HCT116 (cell line): ENCODE data around the gene ALAS2. TPM values are rescaled to one million over a fixed set of nuclear protein-coding genes. Genes with fewer than 3 reads are reported as not detected.

ENCODE experiments used
- ATAC-seq: fragments of 200-7000 bp; cut with Tn5 transposase; 2 replicates; pipeline ENCODE4 v1.9.1; 2020; ENCODE audit warnings: mild to moderate bottlenecking, moderate library complexity
- BruUV-seq: library from RNA; stranded (reverse); fragments of 400-500 nt; replicated peaks from 2 replicates; lab custom pipeline; 2021; lab: Mats Ljungman, UMichigan
- CTCF ChIA-PET: fragments of 300-600 bp; sonication (Branson Sonifier 250); formaldehyde crosslinking; loops from one replicate; lab custom pipeline; 2021; ENCODE audit warnings: antibody characterized with exemption; lab: Charles Lee
- POLR2A ChIA-PET: fragments of 300-600, 350-600 bp; sonication (Branson Sonifier 250); formaldehyde crosslinking; loops from one replicate; lab custom pipeline; 2021; ENCODE audit warnings: antibody characterized with exemption; lab: Charles Lee
- RAD21 ChIA-PET, 2 experiments: fragments of 300-600 bp; sonication (Branson Sonifier 250); formaldehyde crosslinking; loops; one replicate each; lab custom pipeline; 2023; ENCODE audit warnings: low total read pairs in 2 of 2; ENCODE audit not compliant: uncharacterized antibody in 2 of 2, unreplicated experiment in 2 of 2, low non-redundant PET in 1 of 2; lab: Charles Lee
- DNase-seq: peaks from one replicate; pipeline ENCODE4 v3.0.0-alpha.2; 2010; ENCODE audit warnings: low read depth, low spot score
- H2AFZ ChIP-seq: fragments of 200-600 bp; shearing (Covaris generic), sonication (generic); 2 replicates; pipeline ENCODE4 v1.6.1; 2017; ENCODE audit warnings: low read depth, mixed run types, mixed read lengths, antibody characterized with exemption, low read length; ENCODE audit not compliant: poor library complexity, severe bottlenecking
- H3K27ac ChIP-seq: 2 replicates; pipeline ENCODE4 v1.5.1; 2012; ENCODE audit warnings: low read depth, low read length
- H3K27me3 ChIP-seq: fragments of 200-600 bp; sonication (generic); 2 replicates; pipeline ENCODE4 v1.6.1; 2016; ENCODE audit warnings: mixed run types, low read length, mixed read lengths; ENCODE audit not compliant: insufficient read depth
- H3K36me3 ChIP-seq, 2 experiments: fragments of 200-500 bp in 1 of 2; fragments of 200-600 bp in 1 of 2; sonication (Bioruptor generic) in 1 of 2; sonication (generic) in 1 of 2; 2 replicates each; pipeline versions ENCODE4 v1.5.1 to v1.6.1; 2014 to 2016; ENCODE audit warnings: low read length in 2 of 2, inconsistent platforms in 1 of 2, mixed read lengths in 1 of 2, mixed run types in 1 of 2; ENCODE audit not compliant: insufficient read depth in 2 of 2, control insufficient read depth in 1 of 2
- H3K4me1 ChIP-seq, 2 experiments: fragments of 200-600 bp in 1 of 2; sonication (generic) in 1 of 2; 2 replicates each; pipeline versions ENCODE4 v1.5.1 to v1.6.1; 2012 to 2017; ENCODE audit warnings: low read length in 2 of 2, inconsistent platforms in 1 of 2, mild to moderate bottlenecking in 1 of 2, mixed read lengths in 1 of 2, mixed run types in 1 of 2, moderate library complexity in 1 of 2; ENCODE audit not compliant: insufficient read depth in 2 of 2, control insufficient read depth in 1 of 2
- H3K4me2 ChIP-seq: fragments of 200-600 bp; sonication (generic); 2 replicates; pipeline ENCODE4 v1.6.1; 2017; ENCODE audit warnings: mixed run types, low read length, mixed read lengths
- H3K4me3 ChIP-seq, 2 experiments: fragments of 200-600 bp in 1 of 2; sonication (generic) in 1 of 2; replicated peaks in 1 of 2; 2 replicates each; pipeline ENCODE4 v1.5.1; 2011 to 2016; ENCODE audit warnings: low read length in 2 of 2, control low read depth in 1 of 2, low read depth in 1 of 2, mild to moderate bottlenecking in 1 of 2, mixed read lengths in 1 of 2, mixed run types in 1 of 2
- H3K79me2 ChIP-seq: fragments of 200-600 bp; sonication (generic); 2 replicates; pipeline ENCODE4 v1.6.1; 2017; ENCODE audit warnings: mild to moderate bottlenecking, mixed run types, low read length, moderate library complexity, mixed read lengths; ENCODE audit not compliant: insufficient read depth
- H3K9ac ChIP-seq: fragments of 200-600 bp; sonication (generic); 2 replicates; pipeline ENCODE4 v1.6.1; 2016; ENCODE audit warnings: low read length, mixed read lengths
- H3K9me2 ChIP-seq: fragments of 200-600 bp; sonication (generic), shearing (Covaris generic); 2 replicates; pipeline ENCODE4 v1.6.1; 2017; ENCODE audit warnings: mixed run types, mild to moderate bottlenecking, moderate library complexity; ENCODE audit not compliant: insufficient read depth
- H3K9me3 ChIP-seq, 2 experiments: fragments of 200-500 bp in 1 of 2; fragments of 200-600 bp in 1 of 2; sonication (Bioruptor generic) in 1 of 2; sonication (generic) in 1 of 2; 2 replicates each; pipeline ENCODE4 v1.6.1; 2014 to 2017; ENCODE audit warnings: low read length in 2 of 2, mixed read lengths in 2 of 2, inconsistent platforms in 1 of 2, low read depth in 1 of 2, mild to moderate bottlenecking in 1 of 2, mixed run types in 1 of 2, moderate library complexity in 1 of 2; ENCODE audit not compliant: control insufficient read depth in 1 of 2, insufficient read depth in 1 of 2
- H4K20me1 ChIP-seq: fragments of 200-600 bp; sonication (generic), shearing (Covaris generic); 2 replicates; pipeline ENCODE4 v1.6.1; 2017; ENCODE audit warnings: mixed run types, mild to moderate bottlenecking, moderate library complexity; ENCODE audit not compliant: insufficient read depth
- FOSL1 ChIP-seq: IDR thresholded peaks from 2 replicates; pipeline ENCODE4 v1.6.1; 2012; ENCODE audit warnings: low read depth
- SIN3A ChIP-seq: IDR thresholded peaks from 2 replicates; pipeline ENCODE4 v1.6.1; 2012; ENCODE audit warnings: low read depth
- SP1 ChIP-seq: IDR thresholded peaks from 2 replicates; pipeline ENCODE4 v1.6.1; 2012; ENCODE audit warnings: low read depth
- TCF7L2 ChIP-seq: IDR thresholded peaks from 2 replicates; pipeline ENCODE4 v1.7.0; 2011; ENCODE audit warnings: borderline replicate concordance, inconsistent platforms; ENCODE audit not compliant: insufficient read depth, insufficient read length; ENCODE audit errors: extremely low read depth
- ZFX ChIP-seq: fragments of 450-650 bp; IDR thresholded peaks from 2 replicates; pipeline ENCODE4 v1.6.1; 2017
- ZNF274 ChIP-seq: fragments of 200-500 bp; sonication (Bioruptor generic); IDR thresholded peaks from 2 replicates; pipeline ENCODE4 v1.6.1; 2014; ENCODE audit warnings: mild to moderate bottlenecking, low read depth, low read length, inconsistent platforms
- intact Hi-C: fragments of 100-400 bp; cut with micrococcal nuclease; formaldehyde crosslinking; loops from 2 replicates; pipeline ENCODE4 v1.10.0; 2022
- total RNA-seq: library from RNA; stranded (reverse); gene quantifications from one replicate; pipeline ENCODE4 v1.2.1, GENCODE V29; 2021; ENCODE audit not compliant: unreplicated experiment
- TF ChIP-seq, protein P1 (sequence below): IDR thresholded peaks from 2 replicates; pipeline ENCODE4 v1.6.1; 2011; ENCODE audit warnings: mild to moderate bottlenecking, low read length, moderate library complexity; ENCODE audit not compliant: insufficient replicate concordance; ENCODE audit errors: extremely low read depth

Gene ALAS2
- total RNA-seq, 1 experiment from 2014 or later = not detected

GRCh38 chrX:54994668-54995351 is 36.0 kb downstream of the ALAS2 start:
- Histone ChIP-seq H3K9me2 (no peaks in the 10 kb centered on the region), H3K9ac (no peak overlapping the region), H3K27me3 (no peaks in the 10 kb centered on the region), H3K4me2 (no peak overlapping the region), H3K4me3 (no peak overlapping the region), H2AFZ (no peak overlapping the region), H3K27ac (no peak overlapping the region), H3K36me3 (no peaks in the 10 kb centered on the region), H3K79me2 (no peaks in the 10 kb centered on the region), H3K9me3 (no peaks in the 10 kb centered on the region), H4K20me1 (no peaks in the 10 kb centered on the region), H3K4me1 (peaks cover 0 to 6% of the 10 kb centered on the region in 2 experiments; a peak in 1 of 4 replicates)
- no TSS peak for BruUV-seq
- intact Hi-C loops = no loop called here
- no peak for TF ChIP-seq TCF7L2
- no peak for TF ChIP-seq ZFX
- TF ChIP-seq, protein P1, sequence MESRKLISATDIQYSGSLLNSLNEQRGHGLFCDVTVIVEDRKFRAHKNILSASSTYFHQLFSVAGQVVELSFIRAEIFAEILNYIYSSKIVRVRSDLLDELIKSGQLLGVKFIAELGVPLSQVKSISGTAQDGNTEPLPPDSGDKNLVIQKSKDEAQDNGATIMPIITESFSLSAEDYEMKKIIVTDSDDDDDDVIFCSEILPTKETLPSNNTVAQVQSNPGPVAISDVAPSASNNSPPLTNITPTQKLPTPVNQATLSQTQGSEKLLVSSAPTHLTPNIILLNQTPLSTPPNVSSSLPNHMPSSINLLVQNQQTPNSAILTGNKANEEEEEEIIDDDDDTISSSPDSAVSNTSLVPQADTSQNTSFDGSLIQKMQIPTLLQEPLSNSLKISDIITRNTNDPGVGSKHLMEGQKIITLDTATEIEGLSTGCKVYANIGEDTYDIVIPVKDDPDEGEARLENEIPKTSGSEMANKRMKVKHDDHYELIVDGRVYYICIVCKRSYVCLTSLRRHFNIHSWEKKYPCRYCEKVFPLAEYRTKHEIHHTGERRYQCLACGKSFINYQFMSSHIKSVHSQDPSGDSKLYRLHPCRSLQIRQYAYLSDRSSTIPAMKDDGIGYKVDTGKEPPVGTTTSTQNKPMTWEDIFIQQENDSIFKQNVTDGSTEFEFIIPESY = no peak
- no peak for DNase-seq
- POLR2A ChIA-PET = no interaction called here
- RAD21 ChIA-PET = no interaction called here
- CTCF ChIA-PET = no interaction called here
- ATAC-seq = no peak

DNA sequence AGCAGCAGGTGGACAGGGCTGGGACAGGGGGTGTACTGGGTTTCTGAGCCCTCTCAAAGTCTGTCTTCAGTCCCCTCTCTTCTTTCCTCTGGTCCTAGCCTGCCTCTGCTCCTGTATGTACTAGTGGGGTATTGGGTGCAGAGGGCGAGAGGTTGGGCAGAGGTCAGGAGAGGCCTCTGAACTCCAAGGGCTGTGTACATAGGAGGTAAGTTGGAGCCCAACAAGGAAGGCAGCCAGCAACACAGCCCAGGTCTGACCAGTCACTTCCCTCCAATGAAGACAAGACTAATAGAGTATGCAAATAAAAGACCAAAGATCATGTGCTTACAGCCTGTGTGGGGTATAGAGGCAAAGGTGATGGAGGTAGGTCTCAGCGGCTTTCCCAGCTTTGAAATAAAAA is 36.7 kb downstream of the ALAS2 start, which contains the start of gene PFKFB1:
PFKFB1 (minus strand) TSS at position 90 of the 400 bp plus-strand sequence. CDS start 181 bp downstream, outside the sequence.
- H3K4me3 ChIP-seq = no peak within 1 kb of the TSS
- CTCF ChIA-PET = no interaction called here
- no peaks in the 10 kb centered on the region for H3K27me3 ChIP-seq
- intact Hi-C loops = no loop called here
- H3K9ac ChIP-seq = no peak within 1 kb of the TSS
- POLR2A ChIA-PET = no interaction called here
- H2AFZ ChIP-seq = no peak within 1 kb of the TSS
- H3K4me1 ChIP-seq = peaks cover 0 to 3% of the 10 kb centered on the region in 2 experiments; a peak in 1 of 4 replicates
- H3K9me2 ChIP-seq = no peaks in the 10 kb centered on the region
- no peak within 1 kb of the TSS for H3K4me2 ChIP-seq
- DNase-seq (no peak), ATAC-seq (no peak)
- no peaks in the 10 kb centered on the region for H4K20me1 ChIP-seq
- H3K9me3 ChIP-seq = no peaks in the 10 kb centered on the region
- RAD21 ChIA-PET = no interaction called here
- H3K36me3 ChIP-seq = no peaks in the 10 kb centered on the region
- TF ChIP-seq ZNF274 (no peak), SIN3A (no peak), FOSL1 (no peak), TCF7L2 (no peak), SP1 (no peak)
- H3K27ac ChIP-seq = no peak within 1 kb of the TSS
- H3K79me2 ChIP-seq = no peaks in the 10 kb centered on the region
- no TSS peak for BruUV-seq
